Bone marrow (tissue), 2 donors: ENCODE data around the gene CLK1.
A peak's percentile ranks its signal among the peaks of the same experiment; 100 is the strongest.

Source experiments
- DNase-seq, 2 donors: peaks; one replicate each; lab custom pipeline; 2025; lab: John Stamatoyannopoulos, UW

CLK1 gene

GRCh38 chr2:200811333-200812121, 52.9 kb downstream of the CLK1 start, which contains the start of gene BZW1:
Gene BZW1, plus strand, starts transcription at chr2:200811910. Its CDS starts 1,308 bp downstream, at chr2:200813218.
- DNase-seq = peak; percentile 97 to 99

DNA sequence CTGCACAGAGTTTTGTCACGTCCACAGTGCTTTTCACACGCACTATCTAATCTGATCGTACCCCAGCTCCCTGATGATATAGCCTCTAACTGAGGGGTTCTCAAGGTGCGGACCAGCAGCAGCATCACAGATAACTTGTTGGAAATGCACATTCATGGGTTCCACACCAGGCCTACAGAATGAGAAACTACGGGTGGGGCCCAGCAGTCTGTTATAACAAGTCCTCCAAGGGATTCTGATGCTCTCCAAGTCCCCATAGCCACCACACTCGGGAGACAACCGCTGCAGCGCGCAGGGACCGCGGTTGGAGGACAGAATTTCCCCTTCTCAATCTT, 53.5 kb downstream of the CLK1 start:
- DNase-seq = no peak

DNA sequence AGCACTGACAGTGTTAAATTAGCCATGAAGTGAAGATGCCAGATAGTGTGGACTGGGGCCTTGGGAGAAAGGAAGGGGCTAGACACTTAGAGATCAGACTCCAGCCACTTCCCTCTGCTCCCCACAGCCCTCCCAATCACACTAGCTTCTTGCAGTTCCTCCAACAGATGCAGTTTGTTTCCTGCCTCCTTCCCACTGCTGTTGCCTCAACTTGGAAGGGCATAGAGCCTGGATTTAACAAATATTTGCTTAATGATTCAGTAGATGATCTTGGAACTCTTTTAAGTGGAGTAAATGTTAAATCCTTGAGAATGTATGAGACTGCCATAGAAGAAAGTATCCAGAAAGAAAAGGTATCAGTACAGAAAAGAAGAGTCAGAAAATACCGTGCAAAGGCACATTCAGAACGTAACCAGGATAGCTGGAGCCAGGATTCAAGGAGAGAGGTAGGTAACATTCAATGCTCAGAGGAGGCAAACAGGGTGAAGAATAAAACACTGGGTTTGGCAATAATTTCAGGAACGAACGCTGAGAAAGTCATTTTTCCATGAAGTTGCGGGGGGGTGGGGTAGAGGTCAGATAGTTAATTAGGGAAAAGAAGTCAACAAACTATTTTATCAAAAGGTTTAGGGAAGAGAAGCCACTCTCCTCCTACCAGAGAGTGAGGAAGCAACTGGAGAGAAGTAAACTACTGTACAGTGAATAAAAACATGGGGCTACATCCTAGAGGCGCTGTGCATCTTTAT, 54.0 kb downstream of the CLK1 start:
- DNase-seq = no peak

GRCh38 chr2:200809506-200810251, 54.8 kb downstream of the CLK1 start:
- no peak for DNase-seq
